GM23338 (cell line): ENCODE results near the gene CTDSPL. TPM values are rescaled to one million over a fixed set of nuclear protein-coding genes. Genes with fewer than 3 reads are reported as not detected.

Source experiments
- ATAC-seq: fragments of 200-7000 bp; cut with Tn5 transposase; 3 replicates; pipeline ENCODE4 v1.9.1; 2020
- DNase-seq: peaks from one replicate; pipeline ENCODE4 v3.0.0-alpha.2; 2015; ENCODE audit warnings: low spot score
- H2AFZ ChIP-seq: fragments of 200-600 bp; sonication (generic); 2 replicates; pipeline ENCODE4 v1.8.0; 2016; ENCODE audit warnings: antibody characterized with exemption, mild to moderate bottlenecking, moderate library complexity
- H3F3A ChIP-seq: fragments of 200-600 bp; sonication (generic); replicated peaks from 2 replicates; pipeline ENCODE4 v1.8.0; 2017; ENCODE audit warnings: antibody characterized with exemption, mixed run types, low read depth
- H3K27ac ChIP-seq: fragments of 200-600 bp; sonication (generic); 2 replicates; pipeline ENCODE4 v1.6.1; 2016; ENCODE audit warnings: low read depth
- H3K27me3 ChIP-seq: fragments of 200-600 bp; sonication (generic); 2 replicates; pipeline ENCODE4 v1.8.0; 2016; ENCODE audit warnings: mild to moderate bottlenecking, mixed run types, moderate library complexity; ENCODE audit not compliant: insufficient read depth
- H3K36me3 ChIP-seq: fragments of 200-600 bp; sonication (generic); 2 replicates; pipeline ENCODE4 v1.8.0; 2016; ENCODE audit warnings: mild to moderate bottlenecking; ENCODE audit not compliant: insufficient read depth
- H3K4me1 ChIP-seq: fragments of 200-600 bp; sonication (generic); 2 replicates; pipeline ENCODE4 v1.8.0; 2016; ENCODE audit warnings: mild to moderate bottlenecking, moderate library complexity; ENCODE audit not compliant: insufficient read depth
- H3K4me2 ChIP-seq: fragments of 200-600 bp; sonication (generic); 2 replicates; pipeline ENCODE4 v1.7.1; 2017; ENCODE audit warnings: mixed run types
- H3K4me3 ChIP-seq: fragments of 200-600 bp; sonication (generic); 2 replicates; pipeline ENCODE4 v1.6.1; 2016; ENCODE audit warnings: mixed run types
- H3K79me2 ChIP-seq: fragments of 200-600 bp; sonication (generic); replicated peaks from 2 replicates; pipeline ENCODE4 v1.8.0; 2017; ENCODE audit warnings: mild to moderate bottlenecking; ENCODE audit not compliant: insufficient read depth
- H3K9me2 ChIP-seq: fragments of 200-600 bp; sonication (generic); 2 replicates; pipeline ENCODE4 v1.8.0; 2017; ENCODE audit not compliant: insufficient read depth
- H4K20me1 ChIP-seq: fragments of 200-600 bp; sonication (generic); replicated peaks from 2 replicates; pipeline ENCODE4 v1.8.0; 2017; ENCODE audit warnings: mild to moderate bottlenecking; ENCODE audit not compliant: insufficient read depth
- H3K27ac Mint-ChIP-seq: 2 replicates; pipeline ENCODE4 v1.8.0; 2020; ENCODE audit warnings: inconsistent platforms, mild to moderate bottlenecking, moderate library complexity, mixed read lengths
- H3K27me3 Mint-ChIP-seq: 3 replicates; pipeline ENCODE4 v1.8.0; 2022; ENCODE audit warnings: low read depth, mild to moderate bottlenecking, moderate library complexity, mixed read lengths, inconsistent platforms; ENCODE audit not compliant: insufficient read depth, poor library complexity
- H3K36me3 Mint-ChIP-seq: 3 replicates; pipeline ENCODE4 v1.8.0; 2021; ENCODE audit warnings: low read depth, mild to moderate bottlenecking, inconsistent platforms, moderate library complexity, mixed read lengths
- H3K4me1 Mint-ChIP-seq: 3 replicates; pipeline ENCODE4 v1.8.0; 2020; ENCODE audit warnings: mild to moderate bottlenecking, inconsistent platforms, mixed read lengths
- H3K4me3 Mint-ChIP-seq: 3 replicates; pipeline ENCODE4 v1.8.0; 2021; ENCODE audit warnings: moderate library complexity, mild to moderate bottlenecking, inconsistent platforms, mixed read lengths
- H3K9me3 Mint-ChIP-seq: 3 replicates; pipeline ENCODE4 v1.8.0; 2020; ENCODE audit warnings: moderate library complexity, mild to moderate bottlenecking, inconsistent platforms, mixed read lengths
- CREB1 ChIP-seq: fragments of 250-450 bp; sonication (Bioruptor Pico); IDR thresholded peaks from 2 replicates; pipeline ENCODE4 v1.5.0; 2020; ENCODE audit warnings: low read depth, mild to moderate bottlenecking, moderate library complexity
- NANOG ChIP-seq: IDR thresholded peaks from 2 replicates; pipeline ENCODE4 v1.6.1; 2016; ENCODE audit warnings: antibody characterized with exemption, borderline replicate concordance
- STAT1 ChIP-seq: IDR thresholded peaks from one replicate; pipeline ENCODE4 v1.6.1; 2016; ENCODE audit warnings: antibody characterized with exemption; ENCODE audit not compliant: unreplicated experiment
- ZNF462 ChIP-seq: fragments of 250-450 bp; sonication (Bioruptor Pico); IDR thresholded peaks from 2 replicates; pipeline ENCODE4 v1.5.0; 2020; ENCODE audit warnings: mild to moderate bottlenecking, moderate library complexity
- polyA plus RNA-seq: library from polyadenylated mRNA; unstranded; fragments of >200 nt; fragmentation: Nextera tagmentation; extraction: Ambion mirVana; gene quantifications from 2 replicates; pipeline ENCODE4 v1.2.1, GENCODE V29; 2016
- total RNA-seq: library from RNA; depleted of rRNA; stranded (reverse); fragments of >200 nt; shearing (Covaris generic); gene quantifications from 2 replicates; pipeline ENCODE4 v1.2.3, GENCODE V29; 2014

The CTDSPL gene
- total and polyA plus RNA-seq, 2 experiments from 2014 or later = 23.2 to 42.0 TPM

- no peak for TF ChIP-seq ZNF462
Observed at GRCh38 chr3:37899101-37899707, 37.5 kb downstream of the CTDSPL start (continued).

- H3K27me3 Mint-ChIP-seq = no peaks in the 10 kb centered on the region
- DNase-seq = no peak
- H3K4me3 ChIP-seq = no peak overlapping the region
- no peak for ATAC-seq
- 0 out of 2 replicates have a peak overlapping the region, but pooled peaks have one; percentile 46 for H3K4me2 ChIP-seq
- TF ChIP-seq NANOG (no peak), CREB1 (CRISPR knock-in tag) (no peak), STAT1 (no peak)
- H3K27ac Mint-ChIP-seq = no peak overlapping the region
- H3K4me1 Mint-ChIP-seq = peaks cover 27% of the 10 kb centered on the region
- no peaks in the 10 kb centered on the region; the same call in 2 of the 3 replicates for H3K36me3 Mint-ChIP-seq
- peaks cover 32% of the 10 kb centered on the region for H3K79me2 ChIP-seq
- peaks cover 23% of the 10 kb centered on the region for H3K4me1 ChIP-seq
- no peaks in the 10 kb centered on the region for H3F3A ChIP-seq
- H4K20me1 ChIP-seq = no peaks in the 10 kb centered on the region
- H3K4me3 Mint-ChIP-seq = no peak overlapping the region
- no peak overlapping the region for H3K27ac ChIP-seq
- H3K27me3 ChIP-seq = no peaks in the 10 kb centered on the region
- H3K9me3 Mint-ChIP-seq = no peaks in the 10 kb centered on the region
- no peaks in the 10 kb centered on the region; the same call in 1 of the 2 replicates for H3K36me3 ChIP-seq
- H3K9me2 ChIP-seq = peaks cover 4% of the 10 kb centered on the region; the same call in 1 of the 2 replicates
- H2AFZ ChIP-seq = no peak overlapping the region
Observed at GRCh38 chr3:37899711-37900306, 38.1 kb downstream of the CTDSPL start.
